Esophagus muscularis mucosa (tissue), 4 donors: Measurements from ENCODE around the gene NUP214. TPM values are rescaled to one million over a fixed set of nuclear protein-coding genes. Genes with fewer than 3 reads are reported as not detected.

ENCODE experiments used
- DNase-seq: peaks from one replicate; pipeline ENCODE4 v3.0.0-alpha.2; 2017; ENCODE audit errors: extremely low spot score
- H3K27ac ChIP-seq, 4 donors: fragments of 200-600 bp; sonication (generic); replicated peaks in 1 of 4; 1 replicate in 3 of 4; 2 replicates in 1 of 4; pipeline ENCODE4 v1.5.1; 2016 to 2019; ENCODE audit warnings: mild to moderate bottlenecking in 1 of 4
- H3K27me3 ChIP-seq, 4 donors: fragments of 200-600 bp; sonication (generic); one replicate each; pipeline versions ENCODE4 v1.5.1 to v1.6.0; 2016 to 2019
- H3K36me3 ChIP-seq, 4 donors: fragments of 200-600 bp; sonication (generic); one replicate each; pipeline ENCODE4 v1.5.1; 2016 to 2019
- H3K4me1 ChIP-seq, 4 donors: fragments of 200-600 bp; sonication (generic); one replicate each; pipeline ENCODE4 v1.5.1; 2016 to 2019
- H3K4me3 ChIP-seq, 4 donors: fragments of 200-600 bp; sonication (generic); 1 replicate in 2 of 4; 2 replicates in 2 of 4; pipeline ENCODE4 v1.5.1; 2016 to 2019; ENCODE audit warnings: mild to moderate bottlenecking in 4 of 4, moderate library complexity in 1 of 4
- H3K9me3 ChIP-seq, 4 donors: fragments of 200-600 bp; sonication (generic); 1 replicate in 3 of 4; 2 replicates in 1 of 4; pipeline ENCODE4 v1.5.1; 2016 to 2019
- CTCF ChIP-seq, 3 experiments: fragments of 200-600 bp in 2 of 3; fragments of 450-650 bp in 1 of 3; sonication (generic) in 2 of 3; IDR thresholded peaks; one replicate each; pipeline ENCODE4 v1.5.1; 2017 to 2019; ENCODE audit warnings: antibody characterized with exemption in 3 of 3, mild to moderate bottlenecking in 2 of 3, moderate library complexity in 1 of 3
- EP300 ChIP-seq: sonication (generic); formaldehyde crosslinking; IDR thresholded peaks from one replicate; pipeline ENCODE4 v1.6.1; 2017; ENCODE audit warnings: antibody characterized with exemption
- POLR2A ChIP-seq: fragments of 450-650 bp; IDR thresholded peaks from one replicate; pipeline ENCODE4 v1.6.1; 2017; ENCODE audit warnings: antibody characterized with exemption, moderate library complexity, mild to moderate bottlenecking, low read depth
- POLR2AphosphoS5 ChIP-seq, 2 donors: sonication (generic); formaldehyde crosslinking; IDR thresholded peaks; one replicate each; pipeline ENCODE4 v1.6.1; 2017; ENCODE audit warnings: antibody characterized with exemption in 2 of 2
- WGBS: methylation state at CpG from one replicate; pipeline ENCODE4 v1.1.5; 2018; 5-methylcytosine and 5-hydroxymethylcytosine counted together
- intact Hi-C: fragments of 100-400 bp; cut with DNase I; formaldehyde crosslinking; loops from one replicate; pipeline ENCODE4 v1.15.1; 2023
- small RNA-seq, 3 donors: library from RNA; depleted of rRNA; stranded (forward); fragments of <200 nt; gene quantifications; one replicate each; pipeline ENCODE3, GENCODE V24; 2016
- total RNA-seq, 4 donors: library from RNA; depleted of rRNA; stranded (reverse); fragments of >200 nt; gene quantifications; one replicate each; pipeline versions ENCODE4 v1.1.0 to v1.2.1, GENCODE V29; 2016

Gene NUP214
- total RNA-seq, 4 donors from 2014 or later = 26.4 to 36.2 (median 28.7) TPM

- H3K4me3 ChIP-seq = peak overlapping the region; percentile 34 to 48 (median 42)
- 0% methylated on average over 5 of the region's 61 CpGs for WGBS
- no peak overlapping the region for H3K27ac ChIP-seq
- H3K9me3 ChIP-seq = no peaks in the 10 kb centered on the region
- TF ChIP-seq POLR2AphosphoS5 (IDR thresholded peaks at IDR 0.05) (no peak), EP300 (no peak), POLR2A (no peak), CTCF (IDR thresholded peaks at IDR 0.05) (no peak)
- peaks cover 15 to 27% (median 19%) of the 10 kb centered on the region in 4 donors for H3K4me1 ChIP-seq
- no peaks in the 10 kb centered on the region for H3K36me3 ChIP-seq
- intact Hi-C loops = no loop called here
- DNase-seq = no peak
- peaks cover 0 to 39% (median 17%) of the 10 kb centered on the region in 4 donors for H3K27me3 ChIP-seq
These were observed 157.5 kb downstream of the NUP214 start for GRCh38 chr9:131282688-131283422.

Small RNAs within 50 kb of the gene (small RNA-seq; reads per million reads assigned to genes)
- 0 reads per million in 3 donors for gene RNU6-881P

Other genes starting within 250 kb of the NUP214 start
- not detected for gene QRFP, start 228.8 kb upstream of the NUP214 start, total RNA-seq
- under 1 TPM in 3 of 4 donors, not detected in 1; 0.40 to 0.83 (median 0.42) TPM for gene FIBCD1, start 186.3 kb upstream of the NUP214 start, total RNA-seq
- under 1 TPM in 3 of 4 donors, not detected in 1; 0.06 to 0.50 (median 0.34) TPM for gene LAMC3, start 116.4 kb upstream of the NUP214 start, total RNA-seq
- gene AIF1L, start 29.1 kb upstream of the NUP214 start, total RNA-seq = 10 to 100 TPM in 3 of 4 donors, 1 to 10 TPM in 1; 9.1 to 24.8 (median 19.3) TPM
- 1 to 10 TPM; 1.7 to 4.0 (median 3.3) TPM for gene FAM78A, start 150.9 kb downstream of the NUP214 start, total RNA-seq
- 10 to 100 TPM; 11.4 to 22.5 (median 14.4) TPM for gene PLPP7, start 164.1 kb downstream of the NUP214 start, total RNA-seq